ENCODE measurements around the gene MNT.
"Not testable (repeated sequence)": the region's sequence is repeated elsewhere in the genome, so short reads cannot be mapped to it uniquely, and the experiment has no call there.

- TF ChIP-seq, protein P1, sequence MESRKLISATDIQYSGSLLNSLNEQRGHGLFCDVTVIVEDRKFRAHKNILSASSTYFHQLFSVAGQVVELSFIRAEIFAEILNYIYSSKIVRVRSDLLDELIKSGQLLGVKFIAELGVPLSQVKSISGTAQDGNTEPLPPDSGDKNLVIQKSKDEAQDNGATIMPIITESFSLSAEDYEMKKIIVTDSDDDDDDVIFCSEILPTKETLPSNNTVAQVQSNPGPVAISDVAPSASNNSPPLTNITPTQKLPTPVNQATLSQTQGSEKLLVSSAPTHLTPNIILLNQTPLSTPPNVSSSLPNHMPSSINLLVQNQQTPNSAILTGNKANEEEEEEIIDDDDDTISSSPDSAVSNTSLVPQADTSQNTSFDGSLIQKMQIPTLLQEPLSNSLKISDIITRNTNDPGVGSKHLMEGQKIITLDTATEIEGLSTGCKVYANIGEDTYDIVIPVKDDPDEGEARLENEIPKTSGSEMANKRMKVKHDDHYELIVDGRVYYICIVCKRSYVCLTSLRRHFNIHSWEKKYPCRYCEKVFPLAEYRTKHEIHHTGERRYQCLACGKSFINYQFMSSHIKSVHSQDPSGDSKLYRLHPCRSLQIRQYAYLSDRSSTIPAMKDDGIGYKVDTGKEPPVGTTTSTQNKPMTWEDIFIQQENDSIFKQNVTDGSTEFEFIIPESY (IDR thresholded peaks at IDR 0.05) = not testable (repeated sequence)
- not testable (repeated sequence) for TF ChIP-seq SP1 (IDR thresholded peaks at IDR 0.05); RAD21 (IDR thresholded peaks at IDR 0.05); REST (IDR thresholded peaks at IDR 0.05); FOXA1 (IDR thresholded peaks at IDR 0.05); YY1 (IDR thresholded peaks at IDR 0.05); EGR1 (IDR thresholded peaks at IDR 0.05; ENCODE audit: low read depth in 2 of 2)
- TF ChIP-seq, protein P2, sequence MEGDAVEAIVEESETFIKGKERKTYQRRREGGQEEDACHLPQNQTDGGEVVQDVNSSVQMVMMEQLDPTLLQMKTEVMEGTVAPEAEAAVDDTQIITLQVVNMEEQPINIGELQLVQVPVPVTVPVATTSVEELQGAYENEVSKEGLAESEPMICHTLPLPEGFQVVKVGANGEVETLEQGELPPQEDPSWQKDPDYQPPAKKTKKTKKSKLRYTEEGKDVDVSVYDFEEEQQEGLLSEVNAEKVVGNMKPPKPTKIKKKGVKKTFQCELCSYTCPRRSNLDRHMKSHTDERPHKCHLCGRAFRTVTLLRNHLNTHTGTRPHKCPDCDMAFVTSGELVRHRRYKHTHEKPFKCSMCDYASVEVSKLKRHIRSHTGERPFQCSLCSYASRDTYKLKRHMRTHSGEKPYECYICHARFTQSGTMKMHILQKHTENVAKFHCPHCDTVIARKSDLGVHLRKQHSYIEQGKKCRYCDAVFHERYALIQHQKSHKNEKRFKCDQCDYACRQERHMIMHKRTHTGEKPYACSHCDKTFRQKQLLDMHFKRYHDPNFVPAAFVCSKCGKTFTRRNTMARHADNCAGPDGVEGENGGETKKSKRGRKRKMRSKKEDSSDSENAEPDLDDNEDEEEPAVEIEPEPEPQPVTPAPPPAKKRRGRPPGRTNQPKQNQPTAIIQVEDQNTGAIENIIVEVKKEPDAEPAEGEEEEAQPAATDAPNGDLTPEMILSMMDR (IDR thresholded peaks at IDR 0.05; ENCODE audit: low read depth, low read length, missing input control) = not testable (repeated sequence)
- TF ChIP-seq, protein P3, sequence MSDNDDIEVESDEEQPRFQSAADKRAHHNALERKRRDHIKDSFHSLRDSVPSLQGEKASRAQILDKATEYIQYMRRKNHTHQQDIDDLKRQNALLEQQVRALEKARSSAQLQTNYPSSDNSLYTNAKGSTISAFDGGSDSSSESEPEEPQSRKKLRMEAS (IDR thresholded peaks at IDR 0.05) = not testable (repeated sequence)
These were observed 46.6 kb upstream of the MNT start for GRCh38 chr17:2447479-2447878.

Measured in liver (tissue), 3 donors.